HepG2 (cell line): ENCODE data around the gene RAE1. TPM values are rescaled to one million over a fixed set of nuclear protein-coding genes. Genes with fewer than 3 reads are reported as not detected.
A peak's percentile ranks its signal among the peaks of the same experiment; 100 is the strongest.

Experiments
- ATAC-seq: fragments of 200-7000 bp; cut with Tn5 transposase; 3 replicates; pipeline ENCODE4 v1.9.1; 2020; ENCODE audit warnings: mild to moderate bottlenecking, moderate library complexity
- BruUV-seq: library from RNA; stranded (reverse); fragments of 400-500 nt; replicated peaks from 2 replicates; lab custom pipeline; 2021; lab: Mats Ljungman, UMichigan
- CTCF ChIA-PET: fragments of 300-600 bp; formaldehyde crosslinking; extraction: SDS; loops from one replicate; lab custom pipeline; 2021; ENCODE audit warnings: low total read pairs, inconsistent platforms, low intra/inter-chr PET ratio; lab: Yijun Ruan, JAX
- POLR2A ChIA-PET: fragments of 350-600 bp; sonication (Branson Sonifier 250); formaldehyde crosslinking; loops from one replicate; lab custom pipeline; 2020; ENCODE audit warnings: antibody characterized with exemption, inconsistent platforms; lab: Yijun Ruan, JAX
- DNase-seq: peaks from one replicate; pipeline ENCODE4 v3.0.0-alpha.2; 2015; ENCODE audit warnings: low spot score
- FAIRE-seq: peaks from 3 replicates; lab custom pipeline; 2011; peaks lifted over from hg19 to GRCh38; lab: Jason Lieb, UNC
- H2AFZ ChIP-seq: one replicate; pipeline ENCODE4 v1.6.1; 2011; ENCODE audit warnings: low read length, inconsistent platforms
- H3K27ac ChIP-seq: fragments of 300-600 bp; 3 replicates; pipeline ENCODE4 v1.8.0; 2011; ENCODE audit warnings: mixed run types, mild to moderate bottlenecking, mixed read lengths, low read length, inconsistent platforms; ENCODE audit not compliant: insufficient read depth; ENCODE audit errors: extremely low read length
- H3K27me3 ChIP-seq, 2 experiments: fragments of 200-600 bp in 1 of 2; 2 replicates in 1 of 2; 3 replicates in 1 of 2; pipeline versions ENCODE4 v1.6.0 to v1.8.0; 2011; ENCODE audit warnings: low read length in 2 of 2, mild to moderate bottlenecking in 2 of 2, moderate library complexity in 2 of 2, inconsistent platforms in 1 of 2; ENCODE audit not compliant: insufficient read depth in 2 of 2, control insufficient read depth in 1 of 2
- H3K36me3 ChIP-seq, 2 experiments: fragments of 200-600 bp in 1 of 2; replicated peaks in 1 of 2; 2 replicates in 1 of 2; 3 replicates in 1 of 2; pipeline versions ENCODE4 v1.5.1 to v1.8.0; 2011; ENCODE audit warnings: low read length in 2 of 2, inconsistent platforms in 1 of 2; ENCODE audit not compliant: insufficient read depth in 2 of 2, control insufficient read depth in 1 of 2
- H3K4me1 ChIP-seq: 2 replicates; pipeline ENCODE4 v1.5.1; 2012; ENCODE audit warnings: low read length, inconsistent platforms; ENCODE audit not compliant: insufficient read depth
- H3K4me2 ChIP-seq: 2 replicates; pipeline ENCODE4 v1.6.0; 2011; ENCODE audit warnings: low read depth, low read length, inconsistent platforms
- H3K4me3 ChIP-seq, 3 experiments: fragments of 200-600 bp in 1 of 3; sonication (generic), shearing (Covaris generic) in 1 of 3; replicated peaks in 1 of 3; 2 replicates each; pipeline ENCODE4 v1.5.1; 2011 to 2016; ENCODE audit warnings: low read length in 3 of 3, inconsistent platforms in 2 of 3, low read depth in 2 of 3, mild to moderate bottlenecking in 2 of 3, control low read depth in 1 of 3, mixed read lengths in 1 of 3; ENCODE audit not compliant: insufficient read depth in 1 of 3
- H3K79me2 ChIP-seq: one replicate; pipeline ENCODE4 v1.6.1; 2011; ENCODE audit warnings: low read length, inconsistent platforms; ENCODE audit not compliant: insufficient read depth
- H3K9ac ChIP-seq: 2 replicates; pipeline ENCODE4 v1.6.0; 2011; ENCODE audit warnings: mild to moderate bottlenecking, low read depth, low read length, inconsistent platforms; ENCODE audit not compliant: insufficient read depth
- H3K9me3 ChIP-seq: 2 replicates; pipeline ENCODE4 v1.5.1; 2012; ENCODE audit warnings: mild to moderate bottlenecking, low read length
- H4K20me1 ChIP-seq: 2 replicates; pipeline ENCODE4 v1.6.0; 2011; ENCODE audit warnings: inconsistent platforms, mild to moderate bottlenecking, low read length, moderate library complexity; ENCODE audit not compliant: insufficient read depth
- BATF2 ChIP-seq: sonication (generic); formaldehyde crosslinking; IDR thresholded peaks from 2 replicates; pipeline ENCODE4 v1.8.0; 2022; ENCODE audit warnings: mild to moderate bottlenecking, missing genetic modification reagents, moderate library complexity
- CEBPB ChIP-seq: IDR thresholded peaks from 2 replicates; pipeline ENCODE4 v1.6.1; 2011; ENCODE audit warnings: low read depth, low read length, improper control_type of control experiment, borderline replicate concordance
- LRRFIP1 ChIP-seq: sonication (generic); formaldehyde crosslinking; conservative IDR thresholded peaks from 2 replicates; pipeline ENCODE4 v1.4.0; 2020; ENCODE audit warnings: missing genetic modification reagents
- MYNN ChIP-seq: sonication (generic); formaldehyde crosslinking; IDR thresholded peaks from 2 replicates; pipeline ENCODE4 v1.4.0; 2020; ENCODE audit warnings: mild to moderate bottlenecking, low read depth, missing genetic modification reagents
- ZBTB1 ChIP-seq: sonication (generic); formaldehyde crosslinking; IDR thresholded peaks from 2 replicates; pipeline ENCODE4 v1.4.0; 2020; ENCODE audit warnings: missing genetic modification reagents, borderline replicate concordance
- ZNF574 ChIP-seq: sonication (generic); formaldehyde crosslinking; IDR thresholded peaks from 2 replicates; pipeline ENCODE4 v1.4.0; 2020; ENCODE audit warnings: missing genetic modification reagents
- ZNF782 ChIP-seq: sonication (generic); formaldehyde crosslinking; IDR thresholded peaks from 2 replicates; pipeline ENCODE4 v1.4.0; 2020; ENCODE audit warnings: missing genetic modification reagents, mild to moderate bottlenecking, borderline replicate concordance
- WGBS: methylation state at CpG from one replicate; pipeline ENCODE4 v1.1.6; 2017; ENCODE audit warnings: low lambda C conversion rate; 5-methylcytosine and 5-hydroxymethylcytosine counted together
- in situ Hi-C: cut with HindIII; loops from 2 replicates; pipeline ENCODE4 v1.10.0; 2017; ENCODE audit warnings: low pct_unique_long_range_greater_than_20kb; ENCODE audit not compliant: extremely low pct_ligation_motif_present
- intact Hi-C: fragments of 100-400 bp; cut with micrococcal nuclease; formaldehyde crosslinking; loops from one replicate; pipeline ENCODE4 v1.10.0; 2022; ENCODE audit not compliant: unreplicated experiment
- polyA plus RNA-seq, 8 experiments: library from polyadenylated mRNA; depleted of rRNA in 3 of 8; stranded (reverse) in 7 of 8; unstranded in 1 of 8; fragments of >200 nt; fragmentation: Illumina TruSeq in 4 of 8; extraction: Trizol in 4 of 8; gene quantifications; 2 replicates each; pipeline versions ENCODE4 v1.2.1 to v1.2.3, GENCODE V29; 2011 to 2016; ENCODE audit warnings: low read depth in 4 of 8, missing spikeins in 1 of 8, mixed read lengths in 1 of 8; ENCODE audit not compliant: insufficient read depth in 1 of 8
- total RNA-seq, 5 experiments: library from RNA; depleted of rRNA; stranded (reverse); fragments of >200 nt; fragmentation: Illumina TruSeq; extraction: Trizol; gene quantifications; 2 replicates each; pipeline ENCODE4 v1.2.3, GENCODE V29; 2016; ENCODE audit warnings: low read depth in 1 of 5

RAE1 gene
- total and polyA plus RNA-seq, 2 of the 13 experiments (the other 11 are each of a cell fraction or from before 2014, with no cell fraction given) = 36.1 to 72.9 TPM

- TF ChIP-seq ZNF574 (CRISPR knock-in tag) (no peak), ZBTB1 (no peak), MYNN (CRISPR knock-in tag) (no peak), BATF2 (CRISPR knock-in tag) (no peak)
These were observed 31.5 kb upstream of the RAE1 start (continued) for GRCh38 chr20:57319584-57319983.

- H3K27me3 ChIP-seq = peaks cover 6 to 20% of the 10 kb centered on the region in 2 experiments; a peak in 4 of 5 replicates
- intact Hi-C loops (no loop called here), in situ Hi-C loops (no loop called here)
- no peak overlapping the region for H3K4me3 ChIP-seq
- ChIA-PET CTCF (no interaction called here), POLR2A (no interaction called here)
- no peaks in the 10 kb centered on the region for H3K9me3 ChIP-seq
- H3K9ac ChIP-seq = no peak overlapping the region
- no peaks in the 10 kb centered on the region for H3K79me2 ChIP-seq
- FAIRE-seq = no peak
- no peaks in the 10 kb centered on the region for H3K36me3 ChIP-seq
- ATAC-seq = no peak
- 36% methylated on average over 3 of the region's 3 CpGs for WGBS
- no peak overlapping the region for H2AFZ ChIP-seq
- no peaks in the 10 kb centered on the region for H4K20me1 ChIP-seq
- TF ChIP-seq LRRFIP1 (CRISPR knock-in tag) (no peak), ZNF782 (CRISPR knock-in tag) (no peak), CEBPB (peak; percentile 61)
- H3K4me1 ChIP-seq = no peaks in the 10 kb centered on the region
- no peak overlapping the region for H3K27ac ChIP-seq
- BruUV-seq = no TSS peak
- DNase-seq = no peak
- no peak overlapping the region for H3K4me2 ChIP-seq
These were observed 30.7 kb upstream of the RAE1 start for GRCh38 chr20:57320358-57320757.
